Colonic mucosa (tissue), 4 donors: ENCODE data around the gene FAM89B. TPM values are rescaled to one million over a fixed set of nuclear protein-coding genes. Genes with fewer than 3 reads are reported as not detected.

Experiments
- DNase-seq: peaks from one replicate; pipeline ENCODE4 v3.0.0-alpha.2; 2020
- H3K27ac ChIP-seq: fragments of 200-600 bp; one replicate; pipeline ENCODE4 v1.8.0; 2021
- H3K27me3 ChIP-seq: fragments of 200-600 bp; one replicate; pipeline ENCODE4 v1.8.0; 2021
- H3K36me3 ChIP-seq: fragments of 200-600 bp; one replicate; pipeline ENCODE4 v1.8.0; 2021
- H3K4me1 ChIP-seq: fragments of 200-600 bp; one replicate; pipeline ENCODE4 v1.8.0; 2021; ENCODE audit warnings: mild to moderate bottlenecking
- H3K4me3 ChIP-seq: fragments of 200-600 bp; one replicate; pipeline ENCODE4 v1.8.0; 2021
- H3K9ac ChIP-seq, 2 donors: one replicate each; pipeline ENCODE4 v1.7.0; 2013; ENCODE audit warnings: control low read depth in 2 of 2, low read depth in 2 of 2, low read length in 2 of 2
- H3K9me3 ChIP-seq: fragments of 200-600 bp; one replicate; pipeline ENCODE4 v1.8.0; 2021
- intact Hi-C: fragments of 100-400 bp; cut with DNase I; formaldehyde crosslinking; loops from one replicate; pipeline ENCODE4 v1.14.1; 2022
- total RNA-seq, 2 donors: library from RNA; stranded (reverse); fragmentation: NEBNext Ultra II Directional in 1 of 2; extraction: Animal tissue kit (Norgen Biotek cat#: 25700) in 1 of 2; gene quantifications; one replicate each; pipeline ENCODE4 v1.2.1, GENCODE V29; 2021
- TF ChIP-seq, protein P1 (sequence below): fragments of 200-600 bp; IDR thresholded peaks from one replicate; pipeline ENCODE4 v1.8.0; 2022; ENCODE audit warnings: antibody characterized with exemption, mild to moderate bottlenecking
- donor health status: healthy.
- donor health status: DM: no; HTN: no; CAD: no.
- donor health status: DM: no; HTN: no; CAD: no.

The FAM89B gene
- total RNA-seq, 2 donors from 2014 or later, result 27.4 to 32.2 TPM

GRCh38 chr11:65588199-65589054, 16.1 kb downstream of the FAM89B start:
- TF ChIP-seq, protein P1, sequence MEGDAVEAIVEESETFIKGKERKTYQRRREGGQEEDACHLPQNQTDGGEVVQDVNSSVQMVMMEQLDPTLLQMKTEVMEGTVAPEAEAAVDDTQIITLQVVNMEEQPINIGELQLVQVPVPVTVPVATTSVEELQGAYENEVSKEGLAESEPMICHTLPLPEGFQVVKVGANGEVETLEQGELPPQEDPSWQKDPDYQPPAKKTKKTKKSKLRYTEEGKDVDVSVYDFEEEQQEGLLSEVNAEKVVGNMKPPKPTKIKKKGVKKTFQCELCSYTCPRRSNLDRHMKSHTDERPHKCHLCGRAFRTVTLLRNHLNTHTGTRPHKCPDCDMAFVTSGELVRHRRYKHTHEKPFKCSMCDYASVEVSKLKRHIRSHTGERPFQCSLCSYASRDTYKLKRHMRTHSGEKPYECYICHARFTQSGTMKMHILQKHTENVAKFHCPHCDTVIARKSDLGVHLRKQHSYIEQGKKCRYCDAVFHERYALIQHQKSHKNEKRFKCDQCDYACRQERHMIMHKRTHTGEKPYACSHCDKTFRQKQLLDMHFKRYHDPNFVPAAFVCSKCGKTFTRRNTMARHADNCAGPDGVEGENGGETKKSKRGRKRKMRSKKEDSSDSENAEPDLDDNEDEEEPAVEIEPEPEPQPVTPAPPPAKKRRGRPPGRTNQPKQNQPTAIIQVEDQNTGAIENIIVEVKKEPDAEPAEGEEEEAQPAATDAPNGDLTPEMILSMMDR, result peak; percentile 46
- Histone ChIP-seq H3K4me1 (no peaks in the 10 kb centered on the region), H3K9me3 (no peaks in the 10 kb centered on the region), H3K4me3 (no peak overlapping the region), H3K27ac (peak overlapping the region; percentile 7), H3K36me3 (no peaks in the 10 kb centered on the region), H3K9ac (peak overlapping the region; percentile 23 to 37), H3K27me3 (no peaks in the 10 kb centered on the region)
- DNase-seq, result peak; percentile 62
- intact Hi-C loops, result no loop called here

GRCh38 chr11:65589444-65590239, 17.3 kb downstream of the FAM89B start:
- Histone ChIP-seq H3K4me3 (no peak overlapping the region), H3K4me1 (no peaks in the 10 kb centered on the region), H3K9me3 (no peaks in the 10 kb centered on the region), H3K27me3 (no peaks in the 10 kb centered on the region), H3K36me3 (no peaks in the 10 kb centered on the region), H3K9ac (no peak overlapping the region), H3K27ac (no peak overlapping the region)
- intact Hi-C loops, result loop anchor here (5.0 kb wide), 1 partner anchor 47 kb away; no protein-coding TSS in a partner anchor
- TF ChIP-seq, protein P1, result no peak
- DNase-seq, result no peak

GRCh38 chr11:65590240-65590738, 18.0 kb downstream of the FAM89B start:
- Histone ChIP-seq H3K4me1 (peaks cover 1% of the 10 kb centered on the region), H3K4me3 (no peak overlapping the region), H3K36me3 (no peaks in the 10 kb centered on the region), H3K27me3 (no peaks in the 10 kb centered on the region), H3K9ac (no peak overlapping the region), H3K27ac (no peak overlapping the region), H3K9me3 (no peaks in the 10 kb centered on the region)
- intact Hi-C loops, result loop anchor here (5.0 kb wide), 1 partner anchor 48 kb away; no protein-coding TSS in a partner anchor
- TF ChIP-seq, protein P1, result no peak
- DNase-seq, result no peak

GRCh38 chr11:65591939-65592857, 19.9 kb downstream of the FAM89B start:
- no peaks in the 10 kb centered on the region for H3K36me3 ChIP-seq
- H3K4me1 ChIP-seq, result peaks cover 5% of the 10 kb centered on the region
- peak overlapping the region; percentile 17 for H3K4me3 ChIP-seq
- no peaks in the 10 kb centered on the region for H3K27me3 ChIP-seq
- intact Hi-C loops, result loop anchor here (5.0 kb wide), 1 partner anchor 50 kb away; no protein-coding TSS in a partner anchor
- peak overlapping the region; percentile 54 for H3K27ac ChIP-seq
- peak; percentile 75 for DNase-seq
- TF ChIP-seq, protein P1, result no peak
- no peaks in the 10 kb centered on the region for H3K9me3 ChIP-seq
- H3K9ac ChIP-seq, result peak overlapping the region; percentile 9 to 16
